K562 (cell line): ENCODE results near the gene NEDD4. TPM values are rescaled to one million over a fixed set of nuclear protein-coding genes. Genes with fewer than 3 reads are reported as not detected.

Experiments used
- ATAC-seq: fragments of 200-7000 bp; cut with Tn5 transposase; 3 replicates; pipeline ENCODE4 v1.9.1; 2020; ENCODE audit warnings: moderate library complexity
- BruUV-seq: library from RNA; stranded (reverse); fragments of 400-500 nt; replicated peaks from 2 replicates; lab custom pipeline; 2021; lab: Mats Ljungman, UMichigan
- CTCF ChIA-PET: fragments of 300-600 bp; formaldehyde crosslinking; extraction: SDS; loops from one replicate; lab custom pipeline; 2021; ENCODE audit warnings: low intra/inter-chr PET ratio; lab: Yijun Ruan, JAX
- POLR2A ChIA-PET: fragments of 300-600, 350-650 bp; sonication (Branson Sonifier 250); formaldehyde crosslinking; extraction: SDS; loops from one replicate; lab custom pipeline; 2021; ENCODE audit warnings: antibody characterized with exemption, inconsistent platforms; lab: Yijun Ruan, JAX
- DNase-seq, 4 experiments: peaks; one replicate each; pipeline versions ENCODE4 v3.0.0 to v3.0.0-alpha.2; 2011 to 2018; ENCODE audit warnings: low spot score in 3 of 4, mixed read lengths in 3 of 4; ENCODE audit errors: extremely low read depth in 1 of 4
- FAIRE-seq: peaks from 2 replicates; lab custom pipeline; 2011; peaks lifted over from hg19 to GRCh38; lab: Jason Lieb, UNC
- H2AFZ ChIP-seq: 2 replicates; pipeline ENCODE4 v1.6.0; 2011; ENCODE audit warnings: low read depth, low read length, control low read depth, inconsistent platforms
- H3K27ac ChIP-seq: fragments of 200-600 bp; 3 replicates; pipeline ENCODE4 v1.8.0; 2011; ENCODE audit warnings: low read depth, mild to moderate bottlenecking, control low read depth, inconsistent platforms, low read length, moderate library complexity, mixed read lengths; ENCODE audit errors: extremely low read depth
- H3K27me3 ChIP-seq, 2 experiments: fragments of 300-600 bp in 1 of 2; 2 replicates in 1 of 2; 3 replicates in 1 of 2; pipeline versions ENCODE4 v1.6.0 to v1.8.0; 2011; ENCODE audit warnings: inconsistent platforms in 2 of 2, low read length in 2 of 2, mild to moderate bottlenecking in 1 of 2, mixed read lengths in 1 of 2, moderate library complexity in 1 of 2; ENCODE audit not compliant: control insufficient read depth in 2 of 2, insufficient read depth in 2 of 2
- H3K36me3 ChIP-seq: fragments of 300-600 bp; 3 replicates; pipeline ENCODE4 v1.8.0; 2011; ENCODE audit warnings: mild to moderate bottlenecking, low read length, inconsistent platforms; ENCODE audit not compliant: control insufficient read depth, insufficient read depth
- H3K4me1 ChIP-seq, 2 experiments: fragments of 200-600 bp in 1 of 2; replicated peaks in 1 of 2; 2 replicates in 1 of 2; 3 replicates in 1 of 2; pipeline versions ENCODE4 v1.5.1 to v1.8.0; 2011; ENCODE audit warnings: inconsistent platforms in 2 of 2, low read length in 2 of 2, mild to moderate bottlenecking in 1 of 2, mixed read lengths in 1 of 2, moderate library complexity in 1 of 2; ENCODE audit not compliant: control insufficient read depth in 2 of 2, insufficient read depth in 2 of 2
- H3K4me2 ChIP-seq: 2 replicates; pipeline ENCODE4 v1.6.1; 2011; ENCODE audit warnings: low read length, control low read depth, inconsistent platforms, mixed read lengths; ENCODE audit not compliant: insufficient read depth
- H3K4me3 ChIP-seq: fragments of 200-600 bp; sonication (generic), shearing (Covaris generic); 2 replicates; pipeline ENCODE4 v1.5.1; 2016; ENCODE audit warnings: control low read depth, inconsistent platforms
- H3K79me2 ChIP-seq: fragments of 200-600 bp; 3 replicates; pipeline ENCODE4 v1.8.0; 2011; ENCODE audit warnings: low read length, inconsistent platforms; ENCODE audit not compliant: control insufficient read depth, insufficient read depth
- H3K9ac ChIP-seq, 2 experiments: 2 replicates each; pipeline versions ENCODE4 v1.6.0 to v1.6.1; 2011; ENCODE audit warnings: low read depth in 2 of 2, low read length in 2 of 2, control low read depth in 1 of 2, inconsistent platforms in 1 of 2, mild to moderate bottlenecking in 1 of 2, mixed read lengths in 1 of 2; ENCODE audit not compliant: insufficient read depth in 1 of 2
- H3K9me1 ChIP-seq: one replicate; pipeline ENCODE4 v1.6.0; 2011; ENCODE audit warnings: inconsistent platforms, mild to moderate bottlenecking, low read length, moderate library complexity; ENCODE audit not compliant: control insufficient read depth, insufficient read depth
- H3K9me3 ChIP-seq: replicated peaks from 2 replicates; pipeline ENCODE4 v1.5.1; 2011; ENCODE audit warnings: low read depth, low read length, inconsistent platforms; ENCODE audit not compliant: control insufficient read depth, insufficient read depth
- H4K20me1 ChIP-seq: replicated peaks from 2 replicates; pipeline ENCODE4 v1.6.1; 2011; ENCODE audit warnings: low read length, inconsistent platforms, mixed read lengths; ENCODE audit not compliant: control insufficient read depth, insufficient read depth
- ELF4 ChIP-seq: fragments of 450-650 bp; formaldehyde crosslinking; IDR thresholded peaks from 2 replicates; pipeline ENCODE4 v1.4.0; 2022; ENCODE audit warnings: missing genetic modification characterization
- RBM15 ChIP-seq: fragments of 200-400 bp; formaldehyde crosslinking; IDR thresholded peaks from 2 replicates; pipeline ENCODE4 v1.6.1; 2018; ENCODE audit warnings: mild to moderate bottlenecking, low read length, moderate library complexity; ENCODE audit not compliant: insufficient read depth
- RUNX1 ChIP-seq: sonication (generic); IDR thresholded peaks from 2 replicates; pipeline ENCODE4 v1.6.1; 2016; ENCODE audit warnings: antibody characterized with exemption, low read depth
- SRSF1 ChIP-seq: fragments of 200-400 bp; formaldehyde crosslinking; IDR thresholded peaks from 2 replicates; pipeline ENCODE4 v1.6.1; 2017; ENCODE audit warnings: mild to moderate bottlenecking, low read depth, low read length, moderate library complexity
- ZBTB5 ChIP-seq: fragments of 450-650 bp; IDR thresholded peaks from 2 replicates; pipeline ENCODE4 v1.6.1; 2017; ENCODE audit warnings: antibody characterized with exemption
- ZNF785 ChIP-seq: fragments of 250-450 bp; sonication (Bioruptor Pico); IDR thresholded peaks from 2 replicates; pipeline ENCODE4 v1.4.0; 2020; ENCODE audit warnings: mild to moderate bottlenecking
- in situ Hi-C: fragments of 300-500 bp; cut with MboI; formaldehyde crosslinking; loops from 4 replicates; pipeline ENCODE4 v1.15.0; 2018; ENCODE audit warnings: inconsistent platforms, mixed read lengths
- intact Hi-C: fragments of 100-400 bp; cut with micrococcal nuclease; formaldehyde crosslinking; loops from 2 replicates; pipeline ENCODE4 v1.14.2; 2022
- polyA plus RNA-seq, 8 experiments: library from polyadenylated mRNA; depleted of rRNA in 4 of 8; stranded (reverse) in 5 of 8; unstranded in 3 of 8; fragments of >200 nt; fragmentation: Nextera tagmentation in 2 of 8; fragmentation: Illumina TruSeq in 1 of 8; extraction: Ambion mirVana in 2 of 8; extraction: Trizol in 1 of 8; gene quantifications; 2 replicates each; pipeline versions ENCODE4 v1.2.1 to v1.2.3, GENCODE V29; 2011 to 2014; ENCODE audit warnings: inconsistent platforms in 1 of 8, missing spikeins in 1 of 8
- total RNA-seq, 7 experiments: library from RNA; depleted of rRNA in 6 of 7; stranded (reverse); fragments of >200 nt in 6 of 7; fragmentation: Illumina TruSeq in 2 of 7; extraction: Trizol in 2 of 7; gene quantifications; 2 replicates each; pipeline versions ENCODE4 v1.2.1 to v1.2.3, GENCODE V29; 2011 to 2021; ENCODE audit warnings: low replicate concordance in 1 of 7

The NEDD4 gene
- total and polyA plus RNA-seq, 9 of the 15 experiments (the other 6 are each of a cell fraction or from before 2014, with no cell fraction given): 7.2 to 23.7 (median 17.3) TPM

- H3K27ac ChIP-seq: no peak overlapping the region
- no peaks in the 10 kb centered on the region for H3K4me1 ChIP-seq
- in situ Hi-C loops: no loop called here
- no peak for DNase-seq
- H4K20me1 ChIP-seq: no peaks in the 10 kb centered on the region
- no TSS peak for BruUV-seq
- H3K9ac ChIP-seq: no peak overlapping the region
- no peaks in the 10 kb centered on the region for H3K9me1 ChIP-seq
- no peak for FAIRE-seq
- ATAC-seq: no peak
- ChIA-PET CTCF (no interaction called here), POLR2A (no interaction called here)
- no peaks in the 10 kb centered on the region for H3K79me2 ChIP-seq
- intact Hi-C loops: no loop called here
- no peaks in the 10 kb centered on the region for H3K27me3 ChIP-seq
- H3K4me2 ChIP-seq: no peak overlapping the region
- no peak overlapping the region for H3K4me3 ChIP-seq
- H3K9me3 ChIP-seq: no peaks in the 10 kb centered on the region
- no peak for TF ChIP-seq ELF4 (CRISPR knock-in tag)
- no peak for TF ChIP-seq RUNX1
- no peak for TF ChIP-seq SRSF1
- TF ChIP-seq ZNF785 (CRISPR knock-in tag): no peak
- TF ChIP-seq ZBTB5: no peak
- TF ChIP-seq RBM15: no peak
- no peak overlapping the region for H2AFZ ChIP-seq
- no peaks in the 10 kb centered on the region for H3K36me3 ChIP-seq
Observed at GRCh38 chr15:55879181-55879580, 114.2 kb downstream of the NEDD4 start.
